K562 (cell line): Measurements from ENCODE around the gene LRRC71. TPM values are rescaled to one million over a fixed set of nuclear protein-coding genes. Genes with fewer than 3 reads are reported as not detected.

Source experiments
- CREM ChIP-seq: IDR thresholded peaks from 2 replicates; pipeline ENCODE4 v1.6.1; 2014; ENCODE audit warnings: antibody characterized with exemption, low read depth
- CXXC5 ChIP-seq: fragments of 250-450 bp; sonication (Bioruptor Pico); IDR thresholded peaks from 2 replicates; pipeline ENCODE4 v1.8.0; 2022; ENCODE audit warnings: inconsistent platforms, mild to moderate bottlenecking, moderate library complexity
- ESRRA ChIP-seq: fragments of 450-650 bp; IDR thresholded peaks from 2 replicates; pipeline ENCODE4 v1.6.1; 2014; ENCODE audit warnings: low read depth, mild to moderate bottlenecking, moderate library complexity, borderline replicate concordance
- LEF1 ChIP-seq: fragments of 450-650 bp; IDR thresholded peaks from 2 replicates; pipeline ENCODE4 v1.6.1; 2016; ENCODE audit warnings: mild to moderate bottlenecking
- MAZ ChIP-seq, 2 experiments: fragments of 450-650 bp in 1 of 2; sonication (generic) in 1 of 2; formaldehyde crosslinking; IDR thresholded peaks in 1 of 2; conservative IDR thresholded peaks in 1 of 2; 2 replicates each; pipeline versions ENCODE4 v1.4.0 to v1.5.0; 2020; ENCODE audit warnings: mild to moderate bottlenecking in 1 of 2, missing genetic modification reagents in 1 of 2
- MTA3 ChIP-seq: fragments of 450-650 bp; formaldehyde crosslinking; IDR thresholded peaks from 2 replicates; pipeline ENCODE4 v1.6.1; 2017; ENCODE audit warnings: mild to moderate bottlenecking, borderline replicate concordance
- NFIC ChIP-seq: fragments of 450-650 bp; IDR thresholded peaks from 2 replicates; pipeline ENCODE4 v1.6.1; 2017; ENCODE audit warnings: mild to moderate bottlenecking, inconsistent platforms
- NONO ChIP-seq, 2 experiments: fragments of 200-400 bp in 1 of 2; fragments of 450-650 bp in 1 of 2; formaldehyde crosslinking in 1 of 2; IDR thresholded peaks; 2 replicates each; pipeline ENCODE4 v1.6.1; 2017; ENCODE audit warnings: low read depth in 2 of 2, mild to moderate bottlenecking in 2 of 2, moderate library complexity in 2 of 2, low read length in 1 of 2
- PHB ChIP-seq: fragments of 250-450 bp; sonication (Bioruptor Pico); IDR thresholded peaks from 2 replicates; pipeline ENCODE4 v1.5.0; 2021
- RAD21 ChIP-seq, 2 experiments: fragments of 250-450 bp in 1 of 2; fragments of 450-650 bp in 1 of 2; sonication (Bioruptor Pico) in 1 of 2; formaldehyde crosslinking in 1 of 2; IDR thresholded peaks in 1 of 2; conservative IDR thresholded peaks in 1 of 2; 2 replicates each; pipeline versions ENCODE4 v1.4.0 to v1.8.0; 2020 to 2022; ENCODE audit warnings: mild to moderate bottlenecking in 2 of 2, moderate library complexity in 1 of 2
- RBFOX2 ChIP-seq: fragments of 200-400 bp; formaldehyde crosslinking; IDR thresholded peaks from 2 replicates; pipeline ENCODE4 v1.6.1; 2017; ENCODE audit warnings: low read depth, mild to moderate bottlenecking, low read length, moderate library complexity
- SMC3 ChIP-seq: conservative IDR thresholded peaks from 2 replicates; pipeline ENCODE4 v1.6.1; 2011; ENCODE audit warnings: low read depth, low read length, improper control_type of control experiment; ENCODE audit not compliant: insufficient read depth
- SP2 ChIP-seq: IDR thresholded peaks from 2 replicates; pipeline ENCODE4 v1.6.1; 2011; ENCODE audit warnings: mild to moderate bottlenecking, low read depth, low read length, moderate library complexity; ENCODE audit not compliant: poor library complexity, severe bottlenecking; ENCODE audit errors: extremely low read depth
- STAG1 ChIP-seq: sonication (generic); formaldehyde crosslinking; IDR thresholded peaks from 2 replicates; pipeline ENCODE4 v1.5.0; 2020; ENCODE audit warnings: missing genetic modification reagents, borderline replicate concordance
- TCFL5 ChIP-seq: fragments of 250-450 bp; sonication (Bioruptor Pico); conservative IDR thresholded peaks from 2 replicates; pipeline ENCODE4 v1.6.1; 2021; ENCODE audit warnings: mild to moderate bottlenecking, moderate library complexity, matching md5 sums
- TEAD2 ChIP-seq: fragments of 450-650 bp; IDR thresholded peaks from 2 replicates; pipeline ENCODE4 v1.6.1; 2016; ENCODE audit warnings: missing genetic modification characterization, control low read depth, missing compliant biosample characterization
- ZNF253 ChIP-seq: fragments of 250-450 bp; sonication (Bioruptor Pico); conservative IDR thresholded peaks from 2 replicates; pipeline ENCODE4 v1.6.1; 2021; ENCODE audit warnings: mild to moderate bottlenecking
- ZNF263 ChIP-seq: sonication (generic); formaldehyde crosslinking; IDR thresholded peaks from 2 replicates; pipeline ENCODE4 v1.8.0; 2022; ENCODE audit warnings: mild to moderate bottlenecking, missing genetic modification reagents, borderline replicate concordance
- ZNF282 ChIP-seq: sonication (generic); formaldehyde crosslinking; IDR thresholded peaks from 2 replicates; pipeline ENCODE4 v1.8.1; 2023; ENCODE audit warnings: missing genetic modification reagents
- ZNF561 ChIP-seq: fragments of 450-650 bp; formaldehyde crosslinking; conservative IDR thresholded peaks from 2 replicates; pipeline ENCODE4 v1.4.0; 2020; ENCODE audit warnings: mild to moderate bottlenecking, moderate library complexity
- ZNF77 ChIP-seq: fragments of 250-450 bp; sonication (Bioruptor Pico); IDR thresholded peaks from 2 replicates; pipeline ENCODE4 v1.5.0; 2020
- polyA plus RNA-seq, 8 experiments: library from polyadenylated mRNA; depleted of rRNA in 4 of 8; stranded (reverse) in 5 of 8; unstranded in 3 of 8; fragments of >200 nt; fragmentation: Nextera tagmentation in 2 of 8; fragmentation: Illumina TruSeq in 1 of 8; extraction: Ambion mirVana in 2 of 8; extraction: Trizol in 1 of 8; gene quantifications; 2 replicates each; pipeline versions ENCODE4 v1.2.1 to v1.2.3, GENCODE V29; 2011 to 2014; ENCODE audit warnings: inconsistent platforms in 1 of 8, missing spikeins in 1 of 8
- total RNA-seq, 7 experiments: library from RNA; depleted of rRNA in 6 of 7; stranded (reverse); fragments of >200 nt in 6 of 7; fragmentation: Illumina TruSeq in 2 of 7; extraction: Trizol in 2 of 7; gene quantifications; 2 replicates each; pipeline versions ENCODE4 v1.2.1 to v1.2.3, GENCODE V29; 2011 to 2021; ENCODE audit warnings: low replicate concordance in 1 of 7
- TF ChIP-seq, protein P1 (sequence below): sonication (generic); formaldehyde crosslinking; IDR thresholded peaks from 2 replicates; pipeline ENCODE4 v1.8.0; 2022; ENCODE audit warnings: missing genetic modification reagents, mild to moderate bottlenecking, moderate library complexity, borderline replicate concordance
- TF ChIP-seq, protein P2 (sequence below): sonication (generic); formaldehyde crosslinking; IDR thresholded peaks from 2 replicates; pipeline ENCODE4 v1.8.0; 2022; ENCODE audit warnings: mild to moderate bottlenecking, missing genetic modification reagents
- TF ChIP-seq, protein P3 (sequence below): IDR thresholded peaks from 2 replicates; pipeline ENCODE4 v1.6.1; 2011; ENCODE audit warnings: borderline replicate concordance, low read depth, mild to moderate bottlenecking, moderate library complexity, low read length; ENCODE audit not compliant: insufficient read depth, poor library complexity, severe bottlenecking

Gene LRRC71
- total and polyA plus RNA-seq, 9 of the 15 experiments (the other 6 are each of a cell fraction or from before 2014, with no cell fraction given): 0.06 to 1.2 (median 0.51) TPM; not detected in 1

- TF ChIP-seq ESRRA (0 out of 2 replicates have a peak, but pooled peaks have one; percentile 14), PHB (no peak), LEF1 (no peak), TCFL5 (no peak), CREM (no peak), ZNF282 (no peak), ZNF561 (CRISPR knock-in tag) (no peak), ZNF77 (no peak), SMC3 (peak; percentile 81), MAZ (CRISPR knock-in tag; conservative IDR thresholded peaks at IDR 0.05 in 1 of 2, IDR thresholded peaks at IDR 0.05 in 1 of 2) (peak; percentile 33 to 54; a peak in 2 of 4 replicates), TEAD2 (no peak), CXXC5 (CRISPR knock-in tag) (peak; percentile 43; the same call in 1 of the 2 replicates), NONO (IDR thresholded peaks at IDR 0.05; ENCODE audit: low read depth in 2 of 2, low read length in 1 of 2) (0 out of 4 replicates have a peak, but pooled peaks of 1 of the 2 experiments have one; percentile 20), STAG1 (CRISPR knock-in tag) (peak; percentile 78), ZNF253 (CRISPR knock-in tag) (no peak), NFIC (peak; percentile 26; the same call in 1 of the 2 replicates), ZNF263 (CRISPR knock-in tag) (peak; percentile 75; the same call in 1 of the 2 replicates), SP2 (no peak), MTA3 (peak; percentile 60; the same call in 1 of the 2 replicates), RBFOX2 (peak; percentile 50), RAD21 (CRISPR knock-in tag; conservative IDR thresholded peaks at IDR 0.05 in 1 of 2, IDR thresholded peaks at IDR 0.05 in 1 of 2) (peak; percentile 77 to 78)
- TF ChIP-seq, protein P1, sequence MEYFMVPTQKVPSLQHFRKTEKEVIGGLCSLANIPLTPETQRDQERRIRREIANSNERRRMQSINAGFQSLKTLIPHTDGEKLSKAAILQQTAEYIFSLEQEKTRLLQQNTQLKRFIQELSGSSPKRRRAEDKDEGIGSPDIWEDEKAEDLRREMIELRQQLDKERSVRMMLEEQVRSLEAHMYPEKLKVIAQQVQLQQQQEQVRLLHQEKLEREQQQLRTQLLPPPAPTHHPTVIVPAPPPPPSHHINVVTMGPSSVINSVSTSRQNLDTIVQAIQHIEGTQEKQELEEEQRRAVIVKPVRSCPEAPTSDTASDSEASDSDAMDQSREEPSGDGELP (CRISPR knock-in tag): peak; percentile 57; the same call in 1 of the 2 replicates
- TF ChIP-seq, protein P2, sequence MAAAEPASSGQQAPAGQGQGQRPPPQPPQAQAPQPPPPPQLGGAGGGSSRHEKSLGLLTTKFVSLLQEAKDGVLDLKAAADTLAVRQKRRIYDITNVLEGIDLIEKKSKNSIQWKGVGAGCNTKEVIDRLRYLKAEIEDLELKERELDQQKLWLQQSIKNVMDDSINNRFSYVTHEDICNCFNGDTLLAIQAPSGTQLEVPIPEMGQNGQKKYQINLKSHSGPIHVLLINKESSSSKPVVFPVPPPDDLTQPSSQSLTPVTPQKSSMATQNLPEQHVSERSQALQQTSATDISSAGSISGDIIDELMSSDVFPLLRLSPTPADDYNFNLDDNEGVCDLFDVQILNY: no peak
- TF ChIP-seq, protein P3, sequence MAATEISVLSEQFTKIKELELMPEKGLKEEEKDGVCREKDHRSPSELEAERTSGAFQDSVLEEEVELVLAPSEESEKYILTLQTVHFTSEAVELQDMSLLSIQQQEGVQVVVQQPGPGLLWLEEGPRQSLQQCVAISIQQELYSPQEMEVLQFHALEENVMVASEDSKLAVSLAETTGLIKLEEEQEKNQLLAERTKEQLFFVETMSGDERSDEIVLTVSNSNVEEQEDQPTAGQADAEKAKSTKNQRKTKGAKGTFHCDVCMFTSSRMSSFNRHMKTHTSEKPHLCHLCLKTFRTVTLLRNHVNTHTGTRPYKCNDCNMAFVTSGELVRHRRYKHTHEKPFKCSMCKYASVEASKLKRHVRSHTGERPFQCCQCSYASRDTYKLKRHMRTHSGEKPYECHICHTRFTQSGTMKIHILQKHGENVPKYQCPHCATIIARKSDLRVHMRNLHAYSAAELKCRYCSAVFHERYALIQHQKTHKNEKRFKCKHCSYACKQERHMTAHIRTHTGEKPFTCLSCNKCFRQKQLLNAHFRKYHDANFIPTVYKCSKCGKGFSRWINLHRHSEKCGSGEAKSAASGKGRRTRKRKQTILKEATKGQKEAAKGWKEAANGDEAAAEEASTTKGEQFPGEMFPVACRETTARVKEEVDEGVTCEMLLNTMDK: peak; percentile 24
Measured at GRCh38 chr1:156927215-156928042, 7.0 kb downstream of the LRRC71 start (continued).
